GM23338 (cell line): ENCODE results near the gene TM6SF1. TPM values are rescaled to one million over a fixed set of nuclear protein-coding genes. Genes with fewer than 3 reads are reported as not detected.
A peak's percentile ranks its signal among the peaks of the same experiment; 100 is the strongest.
"Not testable (repeated sequence)": the region's sequence is repeated elsewhere in the genome, so short reads cannot be mapped to it uniquely, and the experiment has no call there.

Source experiments
- ATAC-seq: fragments of 200-7000 bp; cut with Tn5 transposase; 3 replicates; pipeline ENCODE4 v1.9.1; 2020
- DNase-seq: peaks from one replicate; pipeline ENCODE4 v3.0.0-alpha.2; 2015; ENCODE audit warnings: low spot score
- H2AFZ ChIP-seq: fragments of 200-600 bp; sonication (generic); 2 replicates; pipeline ENCODE4 v1.8.0; 2016; ENCODE audit warnings: antibody characterized with exemption, mild to moderate bottlenecking, moderate library complexity
- H3F3A ChIP-seq: fragments of 200-600 bp; sonication (generic); replicated peaks from 2 replicates; pipeline ENCODE4 v1.8.0; 2017; ENCODE audit warnings: antibody characterized with exemption, mixed run types, low read depth
- H3K27ac ChIP-seq: fragments of 200-600 bp; sonication (generic); 2 replicates; pipeline ENCODE4 v1.6.1; 2016; ENCODE audit warnings: low read depth
- H3K27me3 ChIP-seq: fragments of 200-600 bp; sonication (generic); 2 replicates; pipeline ENCODE4 v1.8.0; 2016; ENCODE audit warnings: mild to moderate bottlenecking, mixed run types, moderate library complexity; ENCODE audit not compliant: insufficient read depth
- H3K36me3 ChIP-seq: fragments of 200-600 bp; sonication (generic); 2 replicates; pipeline ENCODE4 v1.8.0; 2016; ENCODE audit warnings: mild to moderate bottlenecking; ENCODE audit not compliant: insufficient read depth
- H3K4me1 ChIP-seq: fragments of 200-600 bp; sonication (generic); 2 replicates; pipeline ENCODE4 v1.8.0; 2016; ENCODE audit warnings: mild to moderate bottlenecking, moderate library complexity; ENCODE audit not compliant: insufficient read depth
- H3K4me2 ChIP-seq: fragments of 200-600 bp; sonication (generic); 2 replicates; pipeline ENCODE4 v1.7.1; 2017; ENCODE audit warnings: mixed run types
- H3K4me3 ChIP-seq: fragments of 200-600 bp; sonication (generic); 2 replicates; pipeline ENCODE4 v1.6.1; 2016; ENCODE audit warnings: mixed run types
- H3K79me2 ChIP-seq: fragments of 200-600 bp; sonication (generic); replicated peaks from 2 replicates; pipeline ENCODE4 v1.8.0; 2017; ENCODE audit warnings: mild to moderate bottlenecking; ENCODE audit not compliant: insufficient read depth
- H3K9me2 ChIP-seq: fragments of 200-600 bp; sonication (generic); 2 replicates; pipeline ENCODE4 v1.8.0; 2017; ENCODE audit not compliant: insufficient read depth
- H4K20me1 ChIP-seq: fragments of 200-600 bp; sonication (generic); replicated peaks from 2 replicates; pipeline ENCODE4 v1.8.0; 2017; ENCODE audit warnings: mild to moderate bottlenecking; ENCODE audit not compliant: insufficient read depth
- H3K27ac Mint-ChIP-seq: 2 replicates; pipeline ENCODE4 v1.8.0; 2020; ENCODE audit warnings: inconsistent platforms, mild to moderate bottlenecking, moderate library complexity, mixed read lengths
- H3K27me3 Mint-ChIP-seq: 3 replicates; pipeline ENCODE4 v1.8.0; 2022; ENCODE audit warnings: low read depth, mild to moderate bottlenecking, moderate library complexity, mixed read lengths, inconsistent platforms; ENCODE audit not compliant: insufficient read depth, poor library complexity
- H3K36me3 Mint-ChIP-seq: 3 replicates; pipeline ENCODE4 v1.8.0; 2021; ENCODE audit warnings: low read depth, mild to moderate bottlenecking, inconsistent platforms, moderate library complexity, mixed read lengths
- H3K4me1 Mint-ChIP-seq: 3 replicates; pipeline ENCODE4 v1.8.0; 2020; ENCODE audit warnings: mild to moderate bottlenecking, inconsistent platforms, mixed read lengths
- H3K4me3 Mint-ChIP-seq: 3 replicates; pipeline ENCODE4 v1.8.0; 2021; ENCODE audit warnings: moderate library complexity, mild to moderate bottlenecking, inconsistent platforms, mixed read lengths
- H3K9me3 Mint-ChIP-seq: 3 replicates; pipeline ENCODE4 v1.8.0; 2020; ENCODE audit warnings: moderate library complexity, mild to moderate bottlenecking, inconsistent platforms, mixed read lengths
- CREB1 ChIP-seq: fragments of 250-450 bp; sonication (Bioruptor Pico); IDR thresholded peaks from 2 replicates; pipeline ENCODE4 v1.5.0; 2020; ENCODE audit warnings: low read depth, mild to moderate bottlenecking, moderate library complexity
- CTCF ChIP-seq, 2 experiments: fragments of 200-600 bp in 1 of 2; sonication (generic) in 1 of 2; conservative IDR thresholded peaks; 2 replicates each; pipeline versions ENCODE4 v1.5.1 to v1.6.1; 2016 to 2017; ENCODE audit warnings: antibody characterized with exemption in 2 of 2, low read depth in 2 of 2, mild to moderate bottlenecking in 2 of 2, moderate library complexity in 1 of 2
- EZH2phosphoT487 ChIP-seq: fragments of 200-600 bp; sonication (generic); IDR thresholded peaks from one replicate; pipeline ENCODE4 v1.8.1; 2018; ENCODE audit warnings: antibody characterized with exemption; ENCODE audit not compliant: unreplicated experiment
- JUNB ChIP-seq: IDR thresholded peaks from one replicate; pipeline ENCODE4 v1.6.1; 2016; ENCODE audit warnings: antibody characterized with exemption; ENCODE audit not compliant: unreplicated experiment
- POLR2AphosphoS5 ChIP-seq: IDR thresholded peaks from 2 replicates; pipeline ENCODE4 v1.6.1; 2016; ENCODE audit warnings: antibody characterized with exemption, low read depth
- REST ChIP-seq: IDR thresholded peaks from one replicate; pipeline ENCODE4 v1.6.1; 2018; ENCODE audit warnings: antibody characterized with exemption; ENCODE audit not compliant: unreplicated experiment
- STAT1 ChIP-seq: IDR thresholded peaks from one replicate; pipeline ENCODE4 v1.6.1; 2016; ENCODE audit warnings: antibody characterized with exemption; ENCODE audit not compliant: unreplicated experiment
- ZNF114 ChIP-seq: fragments of 250-450 bp; sonication (Bioruptor Pico); IDR thresholded peaks from 2 replicates; pipeline ENCODE4 v1.5.0; 2020; ENCODE audit warnings: mild to moderate bottlenecking, moderate library complexity
- ZNF331 ChIP-seq: fragments of 250-450 bp; sonication (Bioruptor Pico); IDR thresholded peaks from 2 replicates; pipeline ENCODE4 v1.5.0; 2020; ENCODE audit warnings: low read depth, mild to moderate bottlenecking, moderate library complexity
- polyA plus RNA-seq: library from polyadenylated mRNA; unstranded; fragments of >200 nt; fragmentation: Nextera tagmentation; extraction: Ambion mirVana; gene quantifications from 2 replicates; pipeline ENCODE4 v1.2.1, GENCODE V29; 2016
- total RNA-seq: library from RNA; depleted of rRNA; stranded (reverse); fragments of >200 nt; shearing (Covaris generic); gene quantifications from 2 replicates; pipeline ENCODE4 v1.2.3, GENCODE V29; 2014

The TM6SF1 gene
- total and polyA plus RNA-seq, 2 experiments from 2014 or later = 0.80 to 1.5 TPM

GRCh38 chr15:83082730-83083386, 24.6 kb upstream of the TM6SF1 start:
- Histone ChIP-seq H2AFZ (no peak overlapping the region), H3K4me2 (no peak overlapping the region), H3K27me3 (no peaks in the 10 kb centered on the region), H3F3A (no peaks in the 10 kb centered on the region), H3K4me3 (no peak overlapping the region), H3K36me3 (no peaks in the 10 kb centered on the region), H3K4me1 (no peaks in the 10 kb centered on the region), H3K9me2 (no peaks in the 10 kb centered on the region), H4K20me1 (no peaks in the 10 kb centered on the region), H3K79me2 (no peaks in the 10 kb centered on the region), H3K27ac (no peak overlapping the region)
- Mint-ChIP-seq H3K4me3 (no peak overlapping the region), H3K4me1 (peaks cover 3% of the 10 kb centered on the region; the same call in 1 of the 3 replicates), H3K27ac (no peak overlapping the region), H3K27me3 (peaks cover 3% of the 10 kb centered on the region), H3K9me3 (no peaks in the 10 kb centered on the region), H3K36me3 (no peaks in the 10 kb centered on the region)
- ATAC-seq (no peak), DNase-seq (no peak)
- TF ChIP-seq ZNF331 (CRISPR knock-in tag) (no peak), JUNB (no peak), ZNF114 (no peak), STAT1 (no peak), POLR2AphosphoS5 (no peak), EZH2phosphoT487 (no peak), REST (no peak), CREB1 (CRISPR knock-in tag) (no peak), CTCF (conservative IDR thresholded peaks at IDR 0.05; ENCODE audit: low read depth in 2 of 2) (no peak)

- H3K27ac ChIP-seq, H3K79me2 ChIP-seq, H2AFZ ChIP-seq, H3K27me3 Mint-ChIP-seq, H3K4me3 Mint-ChIP-seq, H3K27ac Mint-ChIP-seq, H3K36me3 ChIP-seq, H4K20me1 ChIP-seq, H3F3A ChIP-seq, H3K4me2 ChIP-seq, H3K4me3 ChIP-seq, H3K4me1 Mint-ChIP-seq, H3K9me3 Mint-ChIP-seq, DNase-seq, H3K27me3 ChIP-seq, H3K4me1 ChIP-seq, H3K9me2 ChIP-seq, H3K36me3 Mint-ChIP-seq: not testable (repeated sequence)
- ATAC-seq = peak; percentile 49
- peak; percentile 47 to 51 for TF ChIP-seq CTCF (conservative IDR thresholded peaks at IDR 0.05; ENCODE audit: low read depth in 2 of 2)
Measured at GRCh38 chr15:83085461-83085860, 22.0 kb upstream of the TM6SF1 start.

GRCh38 chr15:83085864-83086552, 21.4 kb upstream of the TM6SF1 start:
- not testable (repeated sequence) for H3K27me3 Mint-ChIP-seq, H2AFZ ChIP-seq, H3K4me3 ChIP-seq, H3K27ac ChIP-seq, H3K4me3 Mint-ChIP-seq, H4K20me1 ChIP-seq, DNase-seq, H3K4me2 ChIP-seq, H3K9me2 ChIP-seq, H3F3A ChIP-seq, H3K9me3 Mint-ChIP-seq, H3K36me3 ChIP-seq, H3K27me3 ChIP-seq, H3K27ac Mint-ChIP-seq, H3K4me1 Mint-ChIP-seq, H3K79me2 ChIP-seq, H3K36me3 Mint-ChIP-seq, H3K4me1 ChIP-seq, ATAC-seq
